Esophagus squamous epithelium (tissue), 5 donors: Measurements from ENCODE around the gene BBS9. TPM values are rescaled to one million over a fixed set of nuclear protein-coding genes. Genes with fewer than 3 reads are reported as not detected.

Source experiments
- DNase-seq: peaks from one replicate; lab custom pipeline; 2025; lab: John Stamatoyannopoulos, UW
- H3K27ac ChIP-seq, 4 donors: fragments of 200-600 bp; sonication (generic); one replicate each; pipeline ENCODE4 v1.5.1; 2016 to 2019; ENCODE audit warnings: mild to moderate bottlenecking in 1 of 4
- H3K27me3 ChIP-seq, 4 donors: fragments of 200-600 bp; sonication (generic); 1 replicate in 3 of 4; 2 replicates in 1 of 4; pipeline versions ENCODE4 v1.5.1 to v1.6.0; 2017 to 2021; ENCODE audit warnings: antibody characterized with exemption in 1 of 4
- H3K36me3 ChIP-seq, 3 donors: fragments of 200-600 bp; sonication (generic); one replicate each; pipeline ENCODE4 v1.5.1; 2016 to 2019
- H3K4me1 ChIP-seq, 3 donors: fragments of 200-600 bp; sonication (generic); one replicate each; pipeline ENCODE4 v1.5.1; 2017 to 2019
- H3K4me3 ChIP-seq, 4 donors: fragments of 200-600 bp; sonication (generic); 1 replicate in 3 of 4; 2 replicates in 1 of 4; pipeline ENCODE4 v1.5.1; 2016 to 2019; ENCODE audit warnings: mild to moderate bottlenecking in 2 of 4, moderate library complexity in 1 of 4
- H3K9me3 ChIP-seq, 3 donors: fragments of 200-600 bp; sonication (generic); one replicate each; pipeline ENCODE4 v1.5.1; 2016 to 2019
- POLR2A ChIP-seq, 4 donors: fragments of 450-650 bp; IDR thresholded peaks; one replicate each; pipeline ENCODE4 v1.6.1; 2017; ENCODE audit warnings: antibody characterized with exemption in 4 of 4, mild to moderate bottlenecking in 4 of 4, moderate library complexity in 3 of 4
- WGBS, 2 donors: methylation state at CpG; one replicate each; pipeline ENCODE4 v1.1.5; 2018; 5-methylcytosine and 5-hydroxymethylcytosine counted together
- intact Hi-C: fragments of 100-400 bp; cut with DNase I; formaldehyde crosslinking; loops from one replicate; pipeline ENCODE4 v1.15.0; 2022
- total RNA-seq, 4 donors: library from RNA; depleted of rRNA; stranded (reverse); fragments of >200 nt; gene quantifications; one replicate each; pipeline ENCODE4 v1.1.0, GENCODE V29; 2016
- TF ChIP-seq, protein P1 (sequence below), 6 experiments: fragments of 450-650 bp in 4 of 6; fragments of 200-600 bp in 2 of 6; sonication (generic) in 2 of 6; IDR thresholded peaks; one replicate each; pipeline ENCODE4 v1.5.1; 2016 to 2019; ENCODE audit warnings: antibody characterized with exemption in 6 of 6, mild to moderate bottlenecking in 4 of 6, moderate library complexity in 4 of 6
- donor health status: DM: yes; HTN: yes; CAD: no.

The BBS9 gene
- total RNA-seq, 4 donors from 2014 or later, result 4.8 to 16.8 (median 7.6) TPM

DNA sequence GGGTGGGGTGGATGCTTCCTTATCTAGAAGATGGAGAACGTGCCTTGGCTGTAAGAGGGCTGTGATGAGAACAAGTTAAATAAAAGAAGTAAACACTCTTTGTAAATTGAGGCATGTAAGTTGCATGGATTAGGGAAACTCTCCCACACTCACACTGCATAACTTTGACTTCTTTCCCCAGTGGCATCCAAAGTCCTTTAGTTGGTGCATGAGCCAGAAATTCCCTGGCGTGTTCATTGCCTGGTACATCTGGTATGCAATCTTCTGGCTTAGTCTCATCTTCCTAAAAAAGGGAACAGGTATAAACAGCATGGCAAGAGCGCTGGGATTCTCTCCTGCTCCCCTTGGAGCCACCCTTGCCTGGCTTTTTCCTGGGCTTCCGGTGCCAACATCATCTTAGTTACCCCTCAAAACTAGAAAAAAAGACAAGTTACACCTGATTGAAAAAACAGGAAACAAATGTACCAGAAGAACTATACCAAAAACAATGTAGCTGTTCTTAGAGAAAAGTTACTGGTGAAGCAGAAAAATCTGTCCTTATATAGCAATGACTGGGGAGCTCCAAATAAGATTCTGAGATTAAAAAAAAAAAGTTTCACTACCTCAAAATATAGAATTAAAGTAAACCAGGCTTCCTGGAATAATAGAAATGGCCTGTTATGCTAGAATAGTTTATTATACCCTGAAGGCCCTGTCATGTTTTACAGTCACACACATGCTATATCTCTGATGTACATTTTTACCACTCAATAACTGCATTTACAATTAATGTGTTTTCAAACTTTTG, 30.0 kb upstream of the BBS9 start:
- Histone ChIP-seq H3K4me3 (no peak overlapping the region), H3K36me3 (peaks cover 13 to 95% (median 33%) of the 10 kb centered on the region in 3 donors), H3K4me1 (no peaks in the 10 kb centered on the region), H3K27ac (no peak overlapping the region), H3K9me3 (no peaks in the 10 kb centered on the region), H3K27me3 (no peaks in the 10 kb centered on the region)
- WGBS, 2 donors, result 68 to 87% methylated on average over 4 of the region's 4 CpGs
- TF ChIP-seq, protein P1, sequence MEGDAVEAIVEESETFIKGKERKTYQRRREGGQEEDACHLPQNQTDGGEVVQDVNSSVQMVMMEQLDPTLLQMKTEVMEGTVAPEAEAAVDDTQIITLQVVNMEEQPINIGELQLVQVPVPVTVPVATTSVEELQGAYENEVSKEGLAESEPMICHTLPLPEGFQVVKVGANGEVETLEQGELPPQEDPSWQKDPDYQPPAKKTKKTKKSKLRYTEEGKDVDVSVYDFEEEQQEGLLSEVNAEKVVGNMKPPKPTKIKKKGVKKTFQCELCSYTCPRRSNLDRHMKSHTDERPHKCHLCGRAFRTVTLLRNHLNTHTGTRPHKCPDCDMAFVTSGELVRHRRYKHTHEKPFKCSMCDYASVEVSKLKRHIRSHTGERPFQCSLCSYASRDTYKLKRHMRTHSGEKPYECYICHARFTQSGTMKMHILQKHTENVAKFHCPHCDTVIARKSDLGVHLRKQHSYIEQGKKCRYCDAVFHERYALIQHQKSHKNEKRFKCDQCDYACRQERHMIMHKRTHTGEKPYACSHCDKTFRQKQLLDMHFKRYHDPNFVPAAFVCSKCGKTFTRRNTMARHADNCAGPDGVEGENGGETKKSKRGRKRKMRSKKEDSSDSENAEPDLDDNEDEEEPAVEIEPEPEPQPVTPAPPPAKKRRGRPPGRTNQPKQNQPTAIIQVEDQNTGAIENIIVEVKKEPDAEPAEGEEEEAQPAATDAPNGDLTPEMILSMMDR (IDR thresholded peaks at IDR 0.05), result no peak
- intact Hi-C loops, result no loop called here
- DNase-seq, result no peak

DNA sequence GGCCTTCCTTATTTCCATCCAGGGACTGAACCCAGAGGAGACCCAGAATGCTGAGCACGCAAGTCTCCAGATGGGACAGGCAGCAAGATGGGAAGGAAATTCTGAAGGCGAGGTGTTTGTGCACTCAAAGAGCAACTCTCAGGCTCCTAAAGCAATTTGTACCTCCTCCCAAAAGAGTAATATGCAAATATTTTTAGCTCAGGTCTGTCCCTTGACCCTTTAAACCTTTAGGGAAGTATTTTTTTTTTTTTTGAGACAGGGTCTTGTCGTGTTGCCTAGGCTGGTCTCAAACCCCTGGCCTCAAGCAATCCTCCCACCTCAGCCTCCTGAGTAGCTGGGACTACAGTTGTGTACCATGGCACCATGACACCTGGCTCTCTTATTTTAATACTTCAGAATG, 28.6 kb upstream of the BBS9 start:
- Histone ChIP-seq H3K4me3 (no peak overlapping the region), H3K27me3 (no peaks in the 10 kb centered on the region), H3K4me1 (peaks cover 0 to 5% (median 0%) of the 10 kb centered on the region in 3 donors), H3K27ac (no peak overlapping the region), H3K36me3 (peaks cover 8 to 81% (median 33%) of the 10 kb centered on the region in 3 donors), H3K9me3 (no peaks in the 10 kb centered on the region)
- intact Hi-C loops, result no loop called here
- WGBS, 2 donors, result 79 to 92% methylated on average over 3 of the region's 3 CpGs
- TF ChIP-seq, protein P1 (IDR thresholded peaks at IDR 0.05), result no peak
- TF ChIP-seq POLR2A (IDR thresholded peaks at IDR 0.05), result no peak
- no peak for DNase-seq

DNA sequence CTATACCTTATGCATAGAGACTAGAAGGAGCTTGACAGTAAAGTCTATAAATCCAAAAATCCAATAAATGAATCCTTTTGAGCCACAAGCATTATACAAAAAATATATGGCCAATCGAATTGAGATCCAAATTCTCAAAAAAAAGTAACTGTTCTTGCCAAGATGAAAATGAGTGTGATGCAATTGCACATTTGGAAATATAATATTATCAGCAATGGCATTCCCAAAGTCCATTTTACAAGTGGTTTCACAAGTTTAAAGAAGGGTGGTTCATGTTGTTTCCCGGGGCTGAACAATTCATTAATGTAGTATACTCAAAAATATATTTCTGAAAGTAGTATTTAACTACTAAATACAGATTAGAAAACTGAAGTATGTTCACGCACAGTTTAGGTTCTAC, 27.5 kb upstream of the BBS9 start:
- H3K27ac ChIP-seq, result no peak overlapping the region
- peaks cover 5 to 70% (median 27%) of the 10 kb centered on the region in 3 donors for H3K36me3 ChIP-seq
- intact Hi-C loops, result no loop called here
- TF ChIP-seq, protein P1 (IDR thresholded peaks at IDR 0.05), result no peak
- TF ChIP-seq POLR2A (IDR thresholded peaks at IDR 0.05), result no peak
- no peaks in the 10 kb centered on the region for H3K9me3 ChIP-seq
- WGBS, 2 donors, result 78 to 87% methylated on average over 3 of the region's 3 CpGs
- H3K4me1 ChIP-seq, result peaks cover 0 to 16% (median 2%) of the 10 kb centered on the region in 3 donors
- DNase-seq, result no peak
- H3K4me3 ChIP-seq, result no peak overlapping the region
- H3K27me3 ChIP-seq, result no peaks in the 10 kb centered on the region

DNA sequence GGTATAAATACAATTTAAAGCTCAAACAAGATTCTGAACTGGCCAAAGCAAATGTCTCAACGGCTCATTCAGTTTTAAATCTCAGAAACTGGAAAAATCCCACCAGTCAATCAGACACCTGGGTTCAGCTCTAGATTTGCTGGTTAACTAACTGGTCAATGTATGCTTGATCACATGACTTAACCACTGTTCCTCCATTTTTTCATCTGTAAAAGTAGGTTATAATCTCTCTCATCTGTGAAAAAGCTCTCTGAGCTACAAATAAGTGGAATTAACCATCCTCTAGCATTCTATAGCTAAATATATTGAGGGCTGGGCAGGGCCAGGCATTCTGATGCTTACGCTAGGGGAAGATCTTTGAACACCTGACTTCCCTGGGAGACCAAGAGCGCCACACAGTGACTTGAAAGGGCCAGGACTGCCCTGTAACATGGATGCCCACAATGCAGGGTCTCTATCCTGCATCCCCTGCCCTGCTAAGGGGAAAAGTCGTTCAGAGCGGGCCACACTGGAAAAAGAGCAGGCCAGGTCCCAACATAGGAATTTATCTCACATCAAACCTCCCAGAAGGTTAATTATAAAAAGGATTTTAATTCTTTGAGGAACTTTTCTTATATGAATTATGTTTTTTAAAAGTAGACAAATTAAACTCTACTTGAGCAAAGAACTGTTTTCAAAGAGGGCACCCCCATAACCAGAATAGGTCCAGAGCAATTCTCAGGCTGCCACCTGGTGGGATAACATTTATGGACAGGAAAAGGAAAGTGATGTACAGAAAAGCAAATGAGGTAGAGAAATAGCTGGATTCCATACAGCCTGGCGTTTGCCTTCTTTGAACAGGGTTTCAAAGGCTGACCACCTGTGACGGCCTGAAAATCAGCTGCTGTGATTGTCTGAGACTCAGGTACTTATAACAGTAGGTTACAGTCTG, 22.0 kb upstream of the BBS9 start:
- no peaks in the 10 kb centered on the region for H3K9me3 ChIP-seq
- no peak for DNase-seq
- 36 to 46% methylated on average over 6 to 7 of the region's 7 CpGs for WGBS, 2 donors
- H3K4me1 ChIP-seq, result peaks cover 17 to 45% (median 24%) of the 10 kb centered on the region in 3 donors
- intact Hi-C loops, result no loop called here
- peaks cover 0 to 15% (median 9%) of the 10 kb centered on the region in 3 donors for H3K36me3 ChIP-seq
- H3K27ac ChIP-seq, result no peak overlapping the region
- peak overlapping the region in 3 of 4 donors; percentile 3 to 98 (median 95) for H3K4me3 ChIP-seq
- no peak for TF ChIP-seq POLR2A (IDR thresholded peaks at IDR 0.05)
- TF ChIP-seq, protein P1 (IDR thresholded peaks at IDR 0.05), result peak in 2 of 6 experiments; percentile 36 to 40
- H3K27me3 ChIP-seq, result no peaks in the 10 kb centered on the region
